ENCODE results near the gene GRIK3. TPM values are rescaled to one million over a fixed set of nuclear protein-coding genes. Genes with fewer than 3 reads are reported as not detected.

Gene GRIK3
- total RNA-seq, 5 donors from 2014 or later (not counting 1 experiment from before 2014, with no cell fraction given): 0.03 TPM; not detected in 4

GRCh38 chr1:36759355-36759754 is 275.0 kb downstream of the GRIK3 start:
- CTCF ChIA-PET: no interaction called here
- Histone ChIP-seq H3K36me3 (ENCODE audit: control insufficient read depth in 2 of 2, extremely low read depth in 1 of 2, insufficient read depth in 1 of 2, low read length in 1 of 2) (no peaks in the 10 kb centered on the region), H3K4me1 (ENCODE audit: control insufficient read depth in 1 of 2, extremely low read depth in 1 of 2, insufficient read depth in 2 of 2, low read length in 2 of 2) (no peaks in the 10 kb centered on the region), H3K27me3 (replicated peaks in 1 of 2; ENCODE audit: control insufficient read depth in 2 of 2, extremely low read depth in 1 of 2, insufficient read depth in 2 of 2, low read length in 1 of 2) (no peaks in the 10 kb centered on the region), H3K9me3 (no peaks in the 10 kb centered on the region), H3K27ac (ENCODE audit: low read length) (no peak overlapping the region), H3K4me3 (ENCODE audit: control insufficient read depth in 1 of 2, extremely low read depth in 1 of 2, low read length in 1 of 2) (no peak overlapping the region)
- DNase-seq: no peak
- ATAC-seq (replicated peaks in 1 of 4): no peak
- H3K36me3 Mint-ChIP-seq: no peaks in the 10 kb centered on the region
- 100% methylated on average over 1 of the region's 5 CpGs for WGBS (ENCODE audit: insufficient coverage)
- H3K27me3 Mint-ChIP-seq: peaks cover 17 to 19% of the 10 kb centered on the region in 2 donors
- H3K9me3 Mint-ChIP-seq: no peaks in the 10 kb centered on the region
- no peaks in the 10 kb centered on the region for H3K4me1 Mint-ChIP-seq
- no peak overlapping the region for H3K4me3 Mint-ChIP-seq
- H3K27ac Mint-ChIP-seq: no peak overlapping the region
- POLR2A ChIA-PET: no interaction called here

- Mint-ChIP-seq H3K9me3 (no peaks in the 10 kb centered on the region), H3K4me1 (no peaks in the 10 kb centered on the region), H3K27me3 (peaks cover 25 to 33% of the 10 kb centered on the region in 2 donors), H3K36me3 (no peaks in the 10 kb centered on the region), H3K4me3 (no peak overlapping the region), H3K27ac (no peak overlapping the region)
- DNase-seq (no peak), ATAC-seq (replicated peaks in 1 of 4) (no peak)
- Histone ChIP-seq H3K27me3 (replicated peaks in 1 of 2; ENCODE audit: control insufficient read depth in 2 of 2, extremely low read depth in 1 of 2, insufficient read depth in 2 of 2, low read length in 1 of 2) (peaks cover 0 to 17% of the 10 kb centered on the region in 2 experiments), H3K4me1 (ENCODE audit: control insufficient read depth in 1 of 2, extremely low read depth in 1 of 2, insufficient read depth in 2 of 2, low read length in 2 of 2) (no peaks in the 10 kb centered on the region), H3K9me3 (no peaks in the 10 kb centered on the region), H3K36me3 (ENCODE audit: control insufficient read depth in 2 of 2, extremely low read depth in 1 of 2, insufficient read depth in 1 of 2, low read length in 1 of 2) (no peaks in the 10 kb centered on the region), H3K27ac (ENCODE audit: low read length) (no peak overlapping the region), H3K4me3 (ENCODE audit: control insufficient read depth in 1 of 2, extremely low read depth in 1 of 2, low read length in 1 of 2) (no peak overlapping the region)
- ChIA-PET CTCF (no interaction called here), POLR2A (no interaction called here)
- 73% methylated on average over 5 of the region's 12 CpGs for WGBS (ENCODE audit: insufficient coverage)
These were observed 278.7 kb downstream of the GRIK3 start for GRCh38 chr1:36755303-36756230.

- Histone ChIP-seq H3K4me3 (ENCODE audit: control insufficient read depth in 1 of 2, extremely low read depth in 1 of 2, low read length in 1 of 2) (no peak overlapping the region), H3K36me3 (ENCODE audit: control insufficient read depth in 2 of 2, extremely low read depth in 1 of 2, insufficient read depth in 1 of 2, low read length in 1 of 2) (no peaks in the 10 kb centered on the region), H3K27ac (ENCODE audit: low read length) (no peak overlapping the region), H3K27me3 (replicated peaks in 1 of 2; ENCODE audit: control insufficient read depth in 2 of 2, extremely low read depth in 1 of 2, insufficient read depth in 2 of 2, low read length in 1 of 2) (peaks cover 0 to 17% of the 10 kb centered on the region in 2 experiments), H3K4me1 (ENCODE audit: control insufficient read depth in 1 of 2, extremely low read depth in 1 of 2, insufficient read depth in 2 of 2, low read length in 2 of 2) (no peaks in the 10 kb centered on the region), H3K9me3 (no peaks in the 10 kb centered on the region)
- ChIA-PET CTCF (no interaction called here), POLR2A (no interaction called here)
- ATAC-seq (replicated peaks in 1 of 4) (no peak), DNase-seq (no peak)
- no peak overlapping the region for H3K27ac Mint-ChIP-seq
- no peaks in the 10 kb centered on the region for H3K4me1 Mint-ChIP-seq
- no peaks in the 10 kb centered on the region for H3K9me3 Mint-ChIP-seq
- WGBS (ENCODE audit: insufficient coverage): 100% methylated on average over 1 of the region's 1 CpG
- no peak overlapping the region for H3K4me3 Mint-ChIP-seq
- H3K27me3 Mint-ChIP-seq: peaks cover 25 to 33% of the 10 kb centered on the region in 2 donors
- no peaks in the 10 kb centered on the region for H3K36me3 Mint-ChIP-seq
These were observed 279.9 kb downstream of the GRIK3 start for GRCh38 chr1:36754366-36754765.

GRCh38 chr1:36753451-36753850 is 280.9 kb downstream of the GRIK3 start:
- ChIA-PET CTCF (no interaction called here), POLR2A (no interaction called here)
- DNase-seq (no peak), ATAC-seq (replicated peaks in 1 of 4) (no peak)
- H3K27me3 ChIP-seq (replicated peaks in 1 of 2; ENCODE audit: control insufficient read depth in 2 of 2, extremely low read depth in 1 of 2, insufficient read depth in 2 of 2, low read length in 1 of 2): peaks cover 0 to 17% of the 10 kb centered on the region in 2 experiments
- Mint-ChIP-seq H3K4me1 (no peaks in the 10 kb centered on the region), H3K27me3 (peaks cover 25 to 33% of the 10 kb centered on the region in 2 donors), H3K27ac (no peak overlapping the region), H3K36me3 (no peaks in the 10 kb centered on the region), H3K9me3 (no peaks in the 10 kb centered on the region), H3K4me3 (no peak overlapping the region)
- no peaks in the 10 kb centered on the region for H3K4me1 ChIP-seq (ENCODE audit: control insufficient read depth in 1 of 2, extremely low read depth in 1 of 2, insufficient read depth in 2 of 2, low read length in 2 of 2)
- H3K27ac ChIP-seq (ENCODE audit: low read length): no peak overlapping the region
- H3K4me3 ChIP-seq (ENCODE audit: control insufficient read depth in 1 of 2, extremely low read depth in 1 of 2, low read length in 1 of 2): no peak overlapping the region
- 63% methylated on average over 2 of the region's 7 CpGs for WGBS (ENCODE audit: insufficient coverage)
- H3K9me3 ChIP-seq: no peaks in the 10 kb centered on the region
- H3K36me3 ChIP-seq (ENCODE audit: control insufficient read depth in 2 of 2, extremely low read depth in 1 of 2, insufficient read depth in 1 of 2, low read length in 1 of 2): no peaks in the 10 kb centered on the region

- Histone ChIP-seq H3K9me3 (no peaks in the 10 kb centered on the region), H3K27ac (ENCODE audit: low read length) (no peak overlapping the region), H3K4me3 (ENCODE audit: control insufficient read depth in 1 of 2, extremely low read depth in 1 of 2, low read length in 1 of 2) (no peak overlapping the region), H3K4me1 (ENCODE audit: control insufficient read depth in 1 of 2, extremely low read depth in 1 of 2, insufficient read depth in 2 of 2, low read length in 2 of 2) (no peaks in the 10 kb centered on the region), H3K36me3 (ENCODE audit: control insufficient read depth in 2 of 2, extremely low read depth in 1 of 2, insufficient read depth in 1 of 2, low read length in 1 of 2) (no peaks in the 10 kb centered on the region), H3K27me3 (replicated peaks in 1 of 2; ENCODE audit: control insufficient read depth in 2 of 2, extremely low read depth in 1 of 2, insufficient read depth in 2 of 2, low read length in 1 of 2) (peaks cover 2 to 17% of the 10 kb centered on the region in 2 experiments)
- Mint-ChIP-seq H3K36me3 (no peaks in the 10 kb centered on the region), H3K9me3 (no peaks in the 10 kb centered on the region), H3K4me1 (no peaks in the 10 kb centered on the region), H3K27ac (no peak overlapping the region), H3K4me3 (no peak overlapping the region), H3K27me3 (peaks cover 25 to 33% of the 10 kb centered on the region in 2 donors)
- 37% methylated on average over 4 of the region's 6 CpGs for WGBS (ENCODE audit: insufficient coverage)
- ChIA-PET POLR2A (no interaction called here), CTCF (no interaction called here)
- ATAC-seq (replicated peaks in 1 of 4) (no peak), DNase-seq (peak in 1 of 35 experiments; percentile 8)
These were observed 281.4 kb downstream of the GRIK3 start for GRCh38 chr1:36752891-36753361.

- Histone ChIP-seq H3K9me3 (no peaks in the 10 kb centered on the region), H3K36me3 (ENCODE audit: control insufficient read depth in 2 of 2, extremely low read depth in 1 of 2, insufficient read depth in 1 of 2, low read length in 1 of 2) (no peaks in the 10 kb centered on the region), H3K27ac (ENCODE audit: low read length) (no peak overlapping the region), H3K4me3 (ENCODE audit: control insufficient read depth in 1 of 2, extremely low read depth in 1 of 2, low read length in 1 of 2) (no peak overlapping the region), H3K4me1 (ENCODE audit: control insufficient read depth in 1 of 2, extremely low read depth in 1 of 2, insufficient read depth in 2 of 2, low read length in 2 of 2) (no peaks in the 10 kb centered on the region), H3K27me3 (replicated peaks in 1 of 2; ENCODE audit: control insufficient read depth in 2 of 2, extremely low read depth in 1 of 2, insufficient read depth in 2 of 2, low read length in 1 of 2) (peaks cover 2 to 17% of the 10 kb centered on the region in 2 experiments)
- H3K4me1 Mint-ChIP-seq: no peaks in the 10 kb centered on the region
- no peaks in the 10 kb centered on the region for H3K36me3 Mint-ChIP-seq
- ChIA-PET CTCF (no interaction called here), POLR2A (no interaction called here)
- ATAC-seq (replicated peaks in 1 of 4) (no peak), DNase-seq (peak in 1 of 35 experiments; percentile 5)
- WGBS (ENCODE audit: insufficient coverage): 50% methylated on average over 1 of the region's 2 CpGs
- H3K27me3 Mint-ChIP-seq: peaks cover 20 to 33% of the 10 kb centered on the region in 2 donors
- H3K9me3 Mint-ChIP-seq: no peaks in the 10 kb centered on the region
- H3K4me3 Mint-ChIP-seq: no peak overlapping the region
- no peak overlapping the region for H3K27ac Mint-ChIP-seq
These were observed 281.9 kb downstream of the GRIK3 start for GRCh38 chr1:36752431-36752830.

All from T-cell (primary cell).